GM10266 (cell line): ENCODE measurements around the gene SNX9.
A peak's percentile ranks its signal among the peaks of the same experiment; 100 is the strongest.

Experiments
- DNase-seq: peaks from one replicate; pipeline ENCODE4 v3.0.0; 2012; ENCODE audit errors: extremely low spot score
- TF ChIP-seq, protein P1 (sequence below): IDR thresholded peaks from 2 replicates; pipeline ENCODE4 v1.5.1; 2012; ENCODE audit warnings: mild to moderate bottlenecking, low read depth; ENCODE audit not compliant: control insufficient read depth, insufficient read depth; ENCODE audit errors: missing control alignments

Gene SNX9

GRCh38 chr6:157823528-157824370 is 703 bp downstream of the SNX9 start:
- TF ChIP-seq, protein P1, sequence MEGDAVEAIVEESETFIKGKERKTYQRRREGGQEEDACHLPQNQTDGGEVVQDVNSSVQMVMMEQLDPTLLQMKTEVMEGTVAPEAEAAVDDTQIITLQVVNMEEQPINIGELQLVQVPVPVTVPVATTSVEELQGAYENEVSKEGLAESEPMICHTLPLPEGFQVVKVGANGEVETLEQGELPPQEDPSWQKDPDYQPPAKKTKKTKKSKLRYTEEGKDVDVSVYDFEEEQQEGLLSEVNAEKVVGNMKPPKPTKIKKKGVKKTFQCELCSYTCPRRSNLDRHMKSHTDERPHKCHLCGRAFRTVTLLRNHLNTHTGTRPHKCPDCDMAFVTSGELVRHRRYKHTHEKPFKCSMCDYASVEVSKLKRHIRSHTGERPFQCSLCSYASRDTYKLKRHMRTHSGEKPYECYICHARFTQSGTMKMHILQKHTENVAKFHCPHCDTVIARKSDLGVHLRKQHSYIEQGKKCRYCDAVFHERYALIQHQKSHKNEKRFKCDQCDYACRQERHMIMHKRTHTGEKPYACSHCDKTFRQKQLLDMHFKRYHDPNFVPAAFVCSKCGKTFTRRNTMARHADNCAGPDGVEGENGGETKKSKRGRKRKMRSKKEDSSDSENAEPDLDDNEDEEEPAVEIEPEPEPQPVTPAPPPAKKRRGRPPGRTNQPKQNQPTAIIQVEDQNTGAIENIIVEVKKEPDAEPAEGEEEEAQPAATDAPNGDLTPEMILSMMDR = no peak
- DNase-seq = peak; percentile 78

GRCh38 chr6:157825243-157825904 is 2.3 kb downstream of the SNX9 start:
- TF ChIP-seq, protein P1 = no peak
- DNase-seq = no peak

DNA sequence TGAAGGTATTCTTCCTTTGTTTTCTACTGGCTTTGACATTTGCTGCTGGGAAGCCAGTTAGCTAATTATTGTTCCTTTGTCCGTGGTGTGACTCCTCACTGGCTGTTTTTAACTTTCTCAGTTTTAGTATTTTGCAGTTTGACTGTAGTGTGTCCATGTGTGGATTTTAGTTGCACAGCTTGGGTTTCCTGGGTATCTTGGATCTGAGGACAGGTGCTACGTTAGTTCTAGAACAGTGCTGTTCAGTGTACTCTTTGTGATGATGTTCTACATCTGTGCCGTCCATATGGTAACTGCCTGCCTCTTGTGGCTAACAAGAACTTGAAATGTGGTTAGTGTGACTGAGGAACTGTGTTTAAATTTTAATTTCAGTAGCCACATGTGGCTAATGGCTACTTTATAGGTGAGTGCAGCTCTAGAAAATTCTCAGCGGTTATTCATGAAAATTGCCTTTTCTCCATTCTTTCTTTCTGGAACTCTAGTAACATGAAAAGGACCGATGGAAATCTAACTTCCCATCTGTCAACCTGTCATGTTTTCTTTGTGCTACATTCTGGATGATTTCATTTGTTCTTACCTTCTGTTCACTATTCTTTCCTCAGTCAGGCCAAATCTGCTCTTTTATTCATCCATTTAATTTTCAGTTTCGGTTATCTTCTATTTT is 7.4 kb downstream of the SNX9 start:
- TF ChIP-seq, protein P1 = no peak
- DNase-seq = peak; percentile 30

DNA sequence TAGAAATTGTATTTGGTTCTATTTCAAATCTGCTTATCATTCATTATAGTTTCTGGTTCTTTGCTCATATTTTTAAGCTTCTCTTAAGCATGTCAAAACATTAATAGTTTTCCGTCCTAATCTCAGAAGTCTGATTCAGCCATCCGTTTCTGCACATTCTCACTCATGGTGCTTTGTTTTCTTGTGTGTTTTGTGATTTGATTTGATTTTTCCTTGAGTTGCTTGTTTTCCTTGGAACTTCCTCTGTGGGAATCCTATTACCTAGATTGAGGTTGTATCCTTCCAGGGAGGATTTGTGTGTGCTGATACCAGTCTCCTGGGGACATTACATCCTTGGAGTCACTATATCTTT is 7.9 kb downstream of the SNX9 start:
- TF ChIP-seq, protein P1 = no peak
- no peak for DNase-seq

DNA sequence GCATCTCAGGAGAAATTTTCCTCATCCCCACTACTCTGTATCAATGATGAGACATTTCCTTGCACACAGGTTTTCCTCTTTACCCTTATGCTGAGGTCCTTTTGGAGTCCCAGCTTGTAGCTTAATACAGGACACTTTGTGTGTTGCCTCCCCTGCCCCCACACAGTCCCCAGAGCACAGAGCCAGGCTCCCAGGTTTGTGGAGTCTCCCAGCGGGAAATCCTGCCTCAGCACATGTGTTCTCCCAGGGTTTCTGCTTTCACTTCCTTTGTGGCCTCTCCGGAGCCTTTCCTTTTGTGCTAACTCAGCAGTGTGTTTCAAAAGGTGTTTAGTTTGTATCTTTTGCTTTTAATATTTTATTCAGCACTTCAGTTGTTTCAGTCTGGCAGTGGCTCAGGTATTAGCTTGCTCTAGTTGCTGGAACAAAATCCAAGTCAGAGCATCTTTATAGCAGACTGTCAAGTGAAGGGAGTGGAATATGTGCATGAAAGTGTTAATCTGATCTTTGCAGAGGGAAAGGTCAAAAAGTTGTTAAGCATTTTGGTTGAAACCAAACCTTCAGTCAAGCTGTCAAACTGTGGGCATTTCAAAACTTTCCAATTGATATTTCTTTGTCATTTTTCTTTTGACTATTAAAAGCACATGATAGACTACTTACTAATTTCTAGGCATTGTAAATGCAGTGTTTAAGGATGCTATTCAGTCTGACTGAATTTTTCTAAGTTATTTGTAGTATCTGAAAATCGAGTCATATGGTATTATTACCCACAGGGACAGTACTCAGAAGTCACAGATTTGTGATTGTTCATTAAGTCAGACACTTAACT is 8.6 kb downstream of the SNX9 start:
- no peak for DNase-seq
- TF ChIP-seq, protein P1 = no peak

- no peak for DNase-seq
- TF ChIP-seq, protein P1 = no peak
Observed at GRCh38 chr6:157832250-157832967, 9.4 kb downstream of the SNX9 start.
